ENCODE measurements around the gene MICALL2. TPM values are rescaled to one million over a fixed set of nuclear protein-coding genes. Genes with fewer than 3 reads are reported as not detected.

The MICALL2 gene
- total and polyA plus RNA-seq, 8 donors, result 8.3 to 93.6 (median 12.8) TPM

DNA sequence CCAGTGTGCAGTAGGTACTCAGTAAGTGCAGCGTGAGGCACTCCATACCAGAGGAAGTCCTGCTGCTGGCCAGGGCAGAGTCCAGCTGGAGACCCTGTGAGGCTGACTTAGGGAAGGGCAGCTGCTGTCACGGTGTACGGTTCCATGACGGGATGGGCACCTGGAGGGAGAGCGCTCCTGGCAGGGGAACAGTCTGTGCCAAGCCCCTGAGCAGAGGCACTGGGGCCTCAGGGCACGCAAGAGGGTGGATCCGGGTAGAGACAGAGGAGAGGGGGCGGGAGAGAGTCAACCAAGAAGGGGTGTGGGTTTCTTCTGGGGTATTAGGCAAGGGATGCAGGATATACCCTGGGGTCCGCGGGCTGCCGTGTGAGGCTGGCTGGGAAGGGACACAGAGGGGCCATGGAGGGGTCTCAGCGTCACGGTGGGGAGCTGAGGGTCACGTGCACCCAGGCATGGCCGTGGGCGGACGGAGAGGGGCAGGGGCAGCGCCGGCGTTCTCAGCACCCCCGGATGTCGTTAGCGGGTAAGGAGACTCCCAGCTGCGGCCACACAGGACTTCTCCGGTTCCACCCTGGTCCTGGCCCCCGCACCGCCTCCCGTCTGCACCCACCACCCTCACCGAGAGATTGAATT is 70.5 kb downstream of the MICALL2 start:
- Histone ChIP-seq H3K4me3 (no peak overlapping the region), H3K27me3 (peaks cover 0 to 9% (median 0%) of the 10 kb centered on the region in 4 donors), H3K27ac (no peak overlapping the region), H3K36me3 (no peaks in the 10 kb centered on the region), H3K9me3 (no peaks in the 10 kb centered on the region), H3K4me1 (no peaks in the 10 kb centered on the region)
- FAIRE-seq (no peak), ATAC-seq (no peak), DNase-seq (peak in 1 of 6 donors; percentile 5)
- 47 to 54% methylated on average over 29 of the region's 29 CpGs for WGBS, 2 donors
- TF ChIP-seq, protein P1, sequence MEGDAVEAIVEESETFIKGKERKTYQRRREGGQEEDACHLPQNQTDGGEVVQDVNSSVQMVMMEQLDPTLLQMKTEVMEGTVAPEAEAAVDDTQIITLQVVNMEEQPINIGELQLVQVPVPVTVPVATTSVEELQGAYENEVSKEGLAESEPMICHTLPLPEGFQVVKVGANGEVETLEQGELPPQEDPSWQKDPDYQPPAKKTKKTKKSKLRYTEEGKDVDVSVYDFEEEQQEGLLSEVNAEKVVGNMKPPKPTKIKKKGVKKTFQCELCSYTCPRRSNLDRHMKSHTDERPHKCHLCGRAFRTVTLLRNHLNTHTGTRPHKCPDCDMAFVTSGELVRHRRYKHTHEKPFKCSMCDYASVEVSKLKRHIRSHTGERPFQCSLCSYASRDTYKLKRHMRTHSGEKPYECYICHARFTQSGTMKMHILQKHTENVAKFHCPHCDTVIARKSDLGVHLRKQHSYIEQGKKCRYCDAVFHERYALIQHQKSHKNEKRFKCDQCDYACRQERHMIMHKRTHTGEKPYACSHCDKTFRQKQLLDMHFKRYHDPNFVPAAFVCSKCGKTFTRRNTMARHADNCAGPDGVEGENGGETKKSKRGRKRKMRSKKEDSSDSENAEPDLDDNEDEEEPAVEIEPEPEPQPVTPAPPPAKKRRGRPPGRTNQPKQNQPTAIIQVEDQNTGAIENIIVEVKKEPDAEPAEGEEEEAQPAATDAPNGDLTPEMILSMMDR (IDR thresholded peaks at IDR 0.05), result no peak
- intact Hi-C loops (cut with DNase I), result no loop called here

- intact Hi-C loops (cut with DNase I), result no loop called here
- TF ChIP-seq, protein P1 (IDR thresholded peaks at IDR 0.05), result no peak
- 69% methylated on average over 14 to 19 of the region's 19 CpGs for WGBS, 2 donors
- Histone ChIP-seq H3K27ac (no peak overlapping the region), H3K27me3 (peaks cover 0 to 9% (median 0%) of the 10 kb centered on the region in 4 donors), H3K36me3 (no peaks in the 10 kb centered on the region), H3K9me3 (no peaks in the 10 kb centered on the region), H3K4me3 (no peak overlapping the region), H3K4me1 (no peaks in the 10 kb centered on the region)
- no peak for FAIRE-seq
- no peak for ATAC-seq
- DNase-seq, result peak in 1 of 6 donors; percentile 8
These were observed 71.1 kb downstream of the MICALL2 start for GRCh38 chr7:1388021-1388702.

DNA sequence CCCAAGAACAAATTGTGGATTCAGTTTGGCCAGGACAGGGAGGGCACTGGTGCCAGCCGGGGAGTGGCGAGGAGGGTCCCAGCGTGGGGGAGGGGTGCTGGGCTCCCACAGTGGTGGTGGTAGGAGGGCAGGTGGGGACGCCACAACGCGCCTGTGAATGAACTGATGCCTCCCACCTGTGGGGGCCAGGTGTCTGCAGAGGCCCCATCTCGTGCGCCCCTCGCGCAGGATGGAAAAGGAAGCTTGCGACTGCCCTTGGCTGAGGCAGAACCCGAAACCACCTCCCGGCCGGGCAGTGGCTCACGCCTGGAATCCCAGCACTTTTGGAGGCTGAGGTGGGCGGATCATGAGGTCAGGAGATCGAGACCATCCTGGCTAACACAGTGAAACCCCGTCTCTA is 72.0 kb downstream of the MICALL2 start:
- H3K4me1 ChIP-seq, result no peaks in the 10 kb centered on the region
- DNase-seq (peak in 1 of 6 donors; percentile 15), ATAC-seq (no peak), FAIRE-seq (no peak)
- H3K4me3 ChIP-seq, result no peak overlapping the region
- intact Hi-C loops (cut with DNase I), result no loop called here
- H3K9me3 ChIP-seq, result no peaks in the 10 kb centered on the region
- TF ChIP-seq, protein P1 (IDR thresholded peaks at IDR 0.05), result no peak
- whole genome bisulfite sequencing, 2 donors, result 53 to 57% methylated on average over 18 of the region's 18 CpGs
- H3K27ac ChIP-seq, result no peak overlapping the region
- no peaks in the 10 kb centered on the region for H3K36me3 ChIP-seq
- peaks cover 0 to 9% (median 0%) of the 10 kb centered on the region in 4 donors for H3K27me3 ChIP-seq

DNA sequence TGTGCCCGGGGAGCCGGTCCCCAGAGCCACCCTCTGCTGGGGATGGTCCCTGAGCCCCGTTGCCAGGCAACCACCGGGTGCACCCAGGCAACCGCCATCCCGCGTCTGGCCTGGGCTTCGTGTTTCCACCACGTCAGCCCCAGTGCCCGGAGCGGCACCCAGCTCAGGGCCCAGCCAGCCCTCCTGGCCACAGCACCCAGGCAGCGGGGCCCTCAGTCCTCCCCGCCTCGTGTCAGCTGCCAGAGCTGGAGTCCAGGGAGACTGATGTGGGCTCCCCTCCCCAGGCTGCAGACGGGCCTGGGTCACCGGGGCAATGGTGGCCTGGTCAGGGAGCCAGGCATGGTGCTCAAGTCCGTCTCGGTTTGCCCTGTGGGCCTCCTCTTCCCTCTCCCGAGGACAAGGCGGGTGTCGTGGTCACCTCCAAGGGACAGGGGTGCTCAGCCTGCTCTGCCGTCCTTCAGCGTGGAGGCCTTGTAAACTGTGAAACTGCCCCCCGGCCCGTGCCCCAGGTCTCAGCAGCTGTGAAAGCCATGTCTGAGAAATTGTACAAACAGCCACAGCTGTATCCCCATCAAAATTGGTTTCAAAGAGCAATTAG is 72.5 kb downstream of the MICALL2 start:
- H3K27me3 ChIP-seq, result peaks cover 0 to 9% (median 0%) of the 10 kb centered on the region in 4 donors
- ATAC-seq (peak in 2 of 4 donors; percentile 57 to 78), DNase-seq (no peak), FAIRE-seq (no peak)
- H3K4me3 ChIP-seq, result no peak overlapping the region
- TF ChIP-seq, protein P1 (IDR thresholded peaks at IDR 0.05), result no peak
- H3K9me3 ChIP-seq, result no peaks in the 10 kb centered on the region
- WGBS, 2 donors, result 27 to 28% methylated on average over 20 to 25 of the region's 25 CpGs
- H3K36me3 ChIP-seq, result no peaks in the 10 kb centered on the region
- no peaks in the 10 kb centered on the region for H3K4me1 ChIP-seq
- no peak overlapping the region for H3K27ac ChIP-seq
- intact Hi-C loops (cut with DNase I), result no loop called here
